ENCODE data around the gene ACYP2. TPM values are rescaled to one million over a fixed set of nuclear protein-coding genes. Genes with fewer than 3 reads are reported as not detected.
"Not testable (repeated sequence)": the region's sequence is repeated elsewhere in the genome, so short reads cannot be mapped to it uniquely, and the experiment has no call there.

ACYP2 gene
- total RNA-seq, 1 experiment from 2014 or later = 9.2 TPM

GRCh38 chr2:54260241-54260595 lies 144.8 kb downstream of the ACYP2 start:
- no peak for DNase-seq (ENCODE audit: low read depth in 1 of 2, low spot score in 2 of 2)
- H3K4me1 ChIP-seq (replicated peaks) = peaks cover 38% of the 10 kb centered on the region
- no peak overlapping the region for H3K27ac ChIP-seq
- no peaks in the 10 kb centered on the region for H3K27me3 ChIP-seq (replicated peaks)
- no peaks in the 10 kb centered on the region for H3K9me3 ChIP-seq (replicated peaks)
- no peak overlapping the region for H3K4me3 ChIP-seq
- H3K36me3 ChIP-seq = no peaks in the 10 kb centered on the region

GRCh38 chr2:54261537-54261936 lies 146.1 kb downstream of the ACYP2 start:
- H3K27ac ChIP-seq = peak overlapping the region; percentile 57
- no peak overlapping the region for H3K4me3 ChIP-seq
- no peaks in the 10 kb centered on the region for H3K9me3 ChIP-seq (replicated peaks)
- H3K4me1 ChIP-seq (replicated peaks) = peaks cover 38% of the 10 kb centered on the region
- no peaks in the 10 kb centered on the region for H3K27me3 ChIP-seq (replicated peaks)
- peak in 1 of 2 experiments; percentile 75 for DNase-seq (ENCODE audit: low read depth in 1 of 2, low spot score in 2 of 2)
- H3K36me3 ChIP-seq = no peaks in the 10 kb centered on the region

GRCh38 chr2:54262015-54262765 lies 146.8 kb downstream of the ACYP2 start:
- peaks cover 38% of the 10 kb centered on the region for H3K4me1 ChIP-seq (replicated peaks)
- H3K27me3 ChIP-seq (replicated peaks) = no peaks in the 10 kb centered on the region
- peak overlapping the region; percentile 57 for H3K27ac ChIP-seq
- H3K36me3 ChIP-seq = no peaks in the 10 kb centered on the region
- H3K4me3 ChIP-seq = no peak overlapping the region
- no peaks in the 10 kb centered on the region for H3K9me3 ChIP-seq (replicated peaks)
- DNase-seq (ENCODE audit: low read depth in 1 of 2, low spot score in 2 of 2) = no peak

GRCh38 chr2:54265081-54265480 lies 149.7 kb downstream of the ACYP2 start:
- H3K27ac ChIP-seq; H3K36me3 ChIP-seq; H3K9me3 ChIP-seq (replicated peaks); DNase-seq (ENCODE audit: low read depth in 1 of 2, low spot score in 2 of 2); H3K27me3 ChIP-seq (replicated peaks); H3K4me3 ChIP-seq: not testable (repeated sequence)
- H3K4me1 ChIP-seq (replicated peaks) = peaks cover 18% of the 10 kb centered on the region

- H3K36me3 ChIP-seq = no peaks in the 10 kb centered on the region
- H3K4me1 ChIP-seq (replicated peaks) = no peaks in the 10 kb centered on the region
- DNase-seq (ENCODE audit: low read depth in 1 of 2, low spot score in 2 of 2) = no peak
- no peaks in the 10 kb centered on the region for H3K9me3 ChIP-seq (replicated peaks)
- H3K4me3 ChIP-seq = no peak overlapping the region
- no peaks in the 10 kb centered on the region for H3K27me3 ChIP-seq (replicated peaks)
- H3K27ac ChIP-seq = no peak overlapping the region
These were observed 152.2 kb downstream of the ACYP2 start for GRCh38 chr2:54267577-54267976.

- no peaks in the 10 kb centered on the region for H3K36me3 ChIP-seq
- H3K27me3 ChIP-seq (replicated peaks) = no peaks in the 10 kb centered on the region
- H3K4me1 ChIP-seq (replicated peaks) = no peaks in the 10 kb centered on the region
- no peak overlapping the region for H3K27ac ChIP-seq
- H3K9me3 ChIP-seq (replicated peaks) = no peaks in the 10 kb centered on the region
- H3K4me3 ChIP-seq = no peak overlapping the region
- no peak for DNase-seq (ENCODE audit: low read depth in 1 of 2, low spot score in 2 of 2)
These were observed 155.8 kb downstream of the ACYP2 start for GRCh38 chr2:54271189-54271588.

GRCh38 chr2:54271843-54272627 lies 156.6 kb downstream of the ACYP2 start:
- Histone ChIP-seq H3K27ac (no peak overlapping the region), H3K36me3 (no peaks in the 10 kb centered on the region), H3K4me1 (replicated peaks) (no peaks in the 10 kb centered on the region), H3K27me3 (replicated peaks) (no peaks in the 10 kb centered on the region), H3K9me3 (replicated peaks) (no peaks in the 10 kb centered on the region), H3K4me3 (no peak overlapping the region)
- DNase-seq (ENCODE audit: low read depth in 1 of 2, low spot score in 2 of 2) = no peak

- no peak overlapping the region for H3K4me3 ChIP-seq
- no peaks in the 10 kb centered on the region for H3K36me3 ChIP-seq
- DNase-seq (ENCODE audit: low read depth in 1 of 2, low spot score in 2 of 2) = no peak
- no peaks in the 10 kb centered on the region for H3K27me3 ChIP-seq (replicated peaks)
- H3K27ac ChIP-seq = no peak overlapping the region
- no peaks in the 10 kb centered on the region for H3K4me1 ChIP-seq (replicated peaks)
- H3K9me3 ChIP-seq (replicated peaks) = no peaks in the 10 kb centered on the region
These were observed 159.4 kb downstream of the ACYP2 start for GRCh38 chr2:54274781-54275242.

- H3K27me3 ChIP-seq (replicated peaks) = no peaks in the 10 kb centered on the region
- no peak overlapping the region for H3K4me3 ChIP-seq
- no peaks in the 10 kb centered on the region for H3K36me3 ChIP-seq
- H3K9me3 ChIP-seq (replicated peaks) = no peaks in the 10 kb centered on the region
- H3K4me1 ChIP-seq (replicated peaks) = no peaks in the 10 kb centered on the region
- no peak overlapping the region for H3K27ac ChIP-seq
- no peak for DNase-seq (ENCODE audit: low read depth in 1 of 2, low spot score in 2 of 2)
These were observed 160.1 kb downstream of the ACYP2 start for GRCh38 chr2:54275541-54275940.

GRCh38 chr2:54279385-54279784 lies 164.0 kb downstream of the ACYP2 start:
- DNase-seq (ENCODE audit: low read depth in 1 of 2, low spot score in 2 of 2) = no peak
- Histone ChIP-seq H3K4me3 (no peak overlapping the region), H3K27ac (no peak overlapping the region), H3K4me1 (replicated peaks) (no peaks in the 10 kb centered on the region), H3K9me3 (replicated peaks) (no peaks in the 10 kb centered on the region), H3K27me3 (replicated peaks) (no peaks in the 10 kb centered on the region), H3K36me3 (no peaks in the 10 kb centered on the region)

- Histone ChIP-seq H3K36me3 (no peaks in the 10 kb centered on the region), H3K9me3 (replicated peaks) (no peaks in the 10 kb centered on the region), H3K27ac (no peak overlapping the region), H3K4me3 (no peak overlapping the region), H3K27me3 (replicated peaks) (no peaks in the 10 kb centered on the region), H3K4me1 (replicated peaks) (no peaks in the 10 kb centered on the region)
- no peak for DNase-seq (ENCODE audit: low read depth in 1 of 2, low spot score in 2 of 2)
These were observed 169.4 kb downstream of the ACYP2 start for GRCh38 chr2:54284826-54285225.

- Histone ChIP-seq H3K9me3 (replicated peaks) (no peaks in the 10 kb centered on the region), H3K4me1 (replicated peaks) (no peaks in the 10 kb centered on the region), H3K27me3 (replicated peaks) (no peaks in the 10 kb centered on the region), H3K27ac (no peak overlapping the region), H3K4me3 (no peak overlapping the region), H3K36me3 (no peaks in the 10 kb centered on the region)
- no peak for DNase-seq (ENCODE audit: low read depth in 1 of 2, low spot score in 2 of 2)
These were observed 170.0 kb downstream of the ACYP2 start for GRCh38 chr2:54285451-54285850.

- Histone ChIP-seq H3K4me3 (no peak overlapping the region), H3K27ac (no peak overlapping the region), H3K9me3 (replicated peaks) (no peaks in the 10 kb centered on the region), H3K36me3 (no peaks in the 10 kb centered on the region), H3K27me3 (replicated peaks) (no peaks in the 10 kb centered on the region), H3K4me1 (replicated peaks) (no peaks in the 10 kb centered on the region)
- DNase-seq (ENCODE audit: low read depth in 1 of 2, low spot score in 2 of 2) = no peak
These were observed 172.1 kb downstream of the ACYP2 start for GRCh38 chr2:54287532-54287931.

- Histone ChIP-seq H3K27ac (no peak overlapping the region), H3K4me1 (replicated peaks) (no peaks in the 10 kb centered on the region), H3K36me3 (no peaks in the 10 kb centered on the region), H3K27me3 (replicated peaks) (no peaks in the 10 kb centered on the region), H3K9me3 (replicated peaks) (no peaks in the 10 kb centered on the region), H3K4me3 (no peak overlapping the region)
- DNase-seq (ENCODE audit: low read depth in 1 of 2, low spot score in 2 of 2) = no peak
These were observed 174.5 kb downstream of the ACYP2 start for GRCh38 chr2:54289917-54290316.
